Activated CD4-positive, alpha-beta T cell treated with anti-CD3 and anti-CD28 coated beads, Interleukin-2, amount 10 ng/mL, durations not matched to agents 7 days and 5 days (primary cell): ENCODE measurements around the gene DCTD. TPM values are rescaled to one million over a fixed set of nuclear protein-coding genes. Genes with fewer than 3 reads are reported as not detected.

Experiments used
- CTCF ChIA-PET: fragments of 350-600 bp; sonication (Branson Sonifier 250); formaldehyde crosslinking; loops from one replicate; lab custom pipeline; 2021; ENCODE audit warnings: antibody characterized with exemption; lab: Charles Lee
- POLR2A ChIA-PET: fragments of 350-600 bp; sonication (Branson Sonifier 250); formaldehyde crosslinking; loops from one replicate; lab custom pipeline; 2021; ENCODE audit warnings: antibody characterized with exemption; lab: Charles Lee
- DNase-seq: peaks from one replicate; pipeline ENCODE4 v3.0.0-alpha.2; 2020
- H3K27ac Mint-ChIP-seq: one replicate; pipeline ENCODE4 v1.8.0; 2021; ENCODE audit warnings: mild to moderate bottlenecking, moderate library complexity, mixed read lengths
- H3K27me3 Mint-ChIP-seq: one replicate; pipeline ENCODE4 v1.8.0; 2021; ENCODE audit warnings: mixed read lengths
- H3K36me3 Mint-ChIP-seq: one replicate; pipeline ENCODE4 v1.8.0; 2021; ENCODE audit warnings: low read depth, mixed read lengths
- H3K4me1 Mint-ChIP-seq: one replicate; pipeline ENCODE4 v1.8.0; 2021; ENCODE audit warnings: mixed read lengths
- H3K4me3 Mint-ChIP-seq: one replicate; pipeline ENCODE4 v1.8.0; 2021; ENCODE audit warnings: mild to moderate bottlenecking, moderate library complexity, mixed read lengths
- H3K9me3 Mint-ChIP-seq: one replicate; pipeline ENCODE4 v1.8.0; 2021; ENCODE audit warnings: mixed read lengths
- total RNA-seq, 2 experiments: library from RNA; stranded (reverse); gene quantifications; one replicate each; pipeline ENCODE4 v1.2.3, GENCODE V29; 2021

The DCTD gene
- total RNA-seq, 2 experiments from 2014 or later, result 60.0 to 65.9 TPM

- Mint-ChIP-seq H3K36me3 (no peaks in the 10 kb centered on the region), H3K27ac (no peak overlapping the region), H3K4me3 (no peak overlapping the region), H3K27me3 (no peaks in the 10 kb centered on the region), H3K4me1 (no peaks in the 10 kb centered on the region), H3K9me3 (no peaks in the 10 kb centered on the region)
- ChIA-PET POLR2A (no interaction called here), CTCF (interaction anchor here (1.5 kb wide), 1 partner anchor 19 kb away, joined by 3 read pairs; no protein-coding TSS in a partner anchor)
- DNase-seq, result no peak
Observed at GRCh38 chr4:182874304-182874751, 42.9 kb downstream of the DCTD start.

GRCh38 chr4:182873726-182874125 lies 43.5 kb downstream of the DCTD start:
- H3K27me3 Mint-ChIP-seq, result no peaks in the 10 kb centered on the region
- H3K36me3 Mint-ChIP-seq, result no peaks in the 10 kb centered on the region
- H3K27ac Mint-ChIP-seq, result no peak overlapping the region
- H3K9me3 Mint-ChIP-seq, result no peaks in the 10 kb centered on the region
- CTCF ChIA-PET, result no interaction called here
- H3K4me1 Mint-ChIP-seq, result no peaks in the 10 kb centered on the region
- no peak overlapping the region for H3K4me3 Mint-ChIP-seq
- DNase-seq, result no peak
- POLR2A ChIA-PET, result no interaction called here

GRCh38 chr4:182873289-182873688 lies 43.9 kb downstream of the DCTD start:
- H3K27ac Mint-ChIP-seq, result no peak overlapping the region
- no peaks in the 10 kb centered on the region for H3K27me3 Mint-ChIP-seq
- no peak for DNase-seq
- ChIA-PET CTCF (no interaction called here), POLR2A (no interaction called here)
- H3K4me3 Mint-ChIP-seq, result no peak overlapping the region
- no peaks in the 10 kb centered on the region for H3K4me1 Mint-ChIP-seq
- H3K36me3 Mint-ChIP-seq, result no peaks in the 10 kb centered on the region
- H3K9me3 Mint-ChIP-seq, result no peaks in the 10 kb centered on the region

GRCh38 chr4:182872886-182873285 lies 44.3 kb downstream of the DCTD start:
- no peak for DNase-seq
- no peaks in the 10 kb centered on the region for H3K4me1 Mint-ChIP-seq
- no peak overlapping the region for H3K4me3 Mint-ChIP-seq
- no peaks in the 10 kb centered on the region for H3K9me3 Mint-ChIP-seq
- no peaks in the 10 kb centered on the region for H3K36me3 Mint-ChIP-seq
- no peak overlapping the region for H3K27ac Mint-ChIP-seq
- H3K27me3 Mint-ChIP-seq, result no peaks in the 10 kb centered on the region
- CTCF ChIA-PET, result no interaction called here
- POLR2A ChIA-PET, result no interaction called here

- no peak for DNase-seq
- H3K27ac Mint-ChIP-seq, result no peak overlapping the region
- ChIA-PET CTCF (interaction anchor here (0.6 kb wide), 1 partner anchor 42 kb away, joined by 3 read pairs; no protein-coding TSS in a partner anchor), POLR2A (no interaction called here)
- H3K4me1 Mint-ChIP-seq, result no peaks in the 10 kb centered on the region
- no peak overlapping the region for H3K4me3 Mint-ChIP-seq
- H3K36me3 Mint-ChIP-seq, result no peaks in the 10 kb centered on the region
- no peaks in the 10 kb centered on the region for H3K27me3 Mint-ChIP-seq
- H3K9me3 Mint-ChIP-seq, result no peaks in the 10 kb centered on the region
Observed at GRCh38 chr4:182871616-182872015, 45.6 kb downstream of the DCTD start.

- POLR2A ChIA-PET, result no interaction called here
- Mint-ChIP-seq H3K9me3 (no peaks in the 10 kb centered on the region), H3K4me3 (no peak overlapping the region), H3K27ac (no peak overlapping the region), H3K27me3 (no peaks in the 10 kb centered on the region), H3K4me1 (no peaks in the 10 kb centered on the region), H3K36me3 (no peaks in the 10 kb centered on the region)
- CTCF ChIA-PET, result no interaction called here
- no peak for DNase-seq
Observed at GRCh38 chr4:182869697-182870096, 47.5 kb downstream of the DCTD start.

GRCh38 chr4:182866746-182867145 lies 50.4 kb downstream of the DCTD start:
- DNase-seq, result no peak
- H3K4me1 Mint-ChIP-seq, result no peaks in the 10 kb centered on the region
- H3K36me3 Mint-ChIP-seq, result no peaks in the 10 kb centered on the region
- no peaks in the 10 kb centered on the region for H3K9me3 Mint-ChIP-seq
- H3K4me3 Mint-ChIP-seq, result no peak overlapping the region
- ChIA-PET POLR2A (no interaction called here), CTCF (no interaction called here)
- H3K27ac Mint-ChIP-seq, result no peak overlapping the region
- no peaks in the 10 kb centered on the region for H3K27me3 Mint-ChIP-seq

- Mint-ChIP-seq H3K27ac (no peak overlapping the region), H3K4me3 (no peak overlapping the region), H3K27me3 (no peaks in the 10 kb centered on the region), H3K9me3 (peaks cover 2% of the 10 kb centered on the region), H3K36me3 (no peaks in the 10 kb centered on the region), H3K4me1 (no peaks in the 10 kb centered on the region)
- CTCF ChIA-PET, result no interaction called here
- POLR2A ChIA-PET, result no interaction called here
- DNase-seq, result no peak
Observed at GRCh38 chr4:182863501-182863900, 53.7 kb downstream of the DCTD start.

- H3K27ac Mint-ChIP-seq, result no peak overlapping the region
- H3K4me3 Mint-ChIP-seq, result no peak overlapping the region
- no peaks in the 10 kb centered on the region for H3K4me1 Mint-ChIP-seq
- DNase-seq, result no peak
- POLR2A ChIA-PET, result no interaction called here
- no peaks in the 10 kb centered on the region for H3K36me3 Mint-ChIP-seq
- CTCF ChIA-PET, result interaction anchor here (0.8 kb wide), 1 partner anchor 10 kb away, joined by 3 read pairs; no protein-coding TSS in a partner anchor
- no peaks in the 10 kb centered on the region for H3K27me3 Mint-ChIP-seq
- H3K9me3 Mint-ChIP-seq, result peaks cover 2% of the 10 kb centered on the region
Observed at GRCh38 chr4:182862921-182863320, 54.3 kb downstream of the DCTD start.

- peaks cover 2% of the 10 kb centered on the region for H3K9me3 Mint-ChIP-seq
Observed at GRCh38 chr4:182862141-182862875, 54.9 kb downstream of the DCTD start.

GRCh38 chr4:182861346-182861745 lies 55.8 kb downstream of the DCTD start:
- Mint-ChIP-seq H3K4me3 (no peak overlapping the region), H3K27ac (no peak overlapping the region), H3K4me1 (no peaks in the 10 kb centered on the region), H3K9me3 (peaks cover 2% of the 10 kb centered on the region), H3K27me3 (no peaks in the 10 kb centered on the region), H3K36me3 (no peaks in the 10 kb centered on the region)
- ChIA-PET POLR2A (no interaction called here), CTCF (interaction anchor here (0.7 kb wide), 1 partner anchor 1728 kb away, joined by 3 read pairs; no protein-coding TSS in a partner anchor)
- no peak for DNase-seq

More at GRCh38 chr4:182862141-182862875, 54.9 kb downstream of the DCTD start:
- H3K27me3 Mint-ChIP-seq, result no peaks in the 10 kb centered on the region
- POLR2A ChIA-PET, result no interaction called here
- H3K4me3 Mint-ChIP-seq, result no peak overlapping the region
- no peaks in the 10 kb centered on the region for H3K36me3 Mint-ChIP-seq
- CTCF ChIA-PET, result interaction anchor here (0.8 kb wide), 1 partner anchor 9 kb away, joined by 3 read pairs; no protein-coding TSS in a partner anchor
- DNase-seq, result no peak
- no peaks in the 10 kb centered on the region for H3K4me1 Mint-ChIP-seq
- no peak overlapping the region for H3K27ac Mint-ChIP-seq

- Mint-ChIP-seq H3K9me3 (peaks cover 2% of the 10 kb centered on the region), H3K27me3 (no peaks in the 10 kb centered on the region), H3K36me3 (no peaks in the 10 kb centered on the region), H3K4me3 (no peak overlapping the region), H3K27ac (no peak overlapping the region), H3K4me1 (no peaks in the 10 kb centered on the region)
- DNase-seq, result no peak
- POLR2A ChIA-PET, result no interaction called here
- CTCF ChIA-PET, result no interaction called here
Observed at GRCh38 chr4:182859730-182860129, 57.5 kb downstream of the DCTD start.

GRCh38 chr4:182858711-182859110 lies 58.5 kb downstream of the DCTD start:
- Mint-ChIP-seq H3K27me3 (no peaks in the 10 kb centered on the region), H3K9me3 (peaks cover 2% of the 10 kb centered on the region), H3K36me3 (no peaks in the 10 kb centered on the region), H3K27ac (no peak overlapping the region), H3K4me3 (no peak overlapping the region), H3K4me1 (no peaks in the 10 kb centered on the region)
- ChIA-PET POLR2A (no interaction called here), CTCF (no interaction called here)
- no peak for DNase-seq
